ENCODE measurements around the gene XPOT. TPM values are rescaled to one million over a fixed set of nuclear protein-coding genes. Genes with fewer than 3 reads are reported as not detected.

The XPOT gene
- polyA plus RNA-seq, 1 experiment = 183 TPM

GRCh38 chr12:64497484-64497883, 93.3 kb downstream of the XPOT start:
- H3K27me3 ChIP-seq (ENCODE audit: control insufficient read depth, insufficient read depth, low read length) = no peaks in the 10 kb centered on the region
- no peak overlapping the region for H3K27ac ChIP-seq (ENCODE audit: low read depth, low read length)
- ChIA-PET POLR2A (no interaction called here), CTCF (interaction anchor here (0.7 kb wide), 1 partner anchor 201 kb away, joined by 5 read pairs; no protein-coding TSS in a partner anchor)
- no peak for DNase-seq (ENCODE audit: low read depth, low spot score)
- no peaks in the 10 kb centered on the region for H3K9me3 ChIP-seq (ENCODE audit: control insufficient read depth, insufficient read depth, low read length)
- H3K4me3 ChIP-seq (ENCODE audit: low read depth, low read length) = no peak overlapping the region
- no peak for TF ChIP-seq CTCF (IDR thresholded peaks at IDR 0.05; ENCODE audit: low read depth, low read length)

- no peaks in the 10 kb centered on the region for H3K9me3 ChIP-seq (ENCODE audit: control insufficient read depth, insufficient read depth, low read length)
- no peak for TF ChIP-seq CTCF (IDR thresholded peaks at IDR 0.05; ENCODE audit: low read depth, low read length)
- no peaks in the 10 kb centered on the region for H3K27me3 ChIP-seq (ENCODE audit: control insufficient read depth, insufficient read depth, low read length)
- DNase-seq (ENCODE audit: low read depth, low spot score) = no peak
- no peak overlapping the region for H3K4me3 ChIP-seq (ENCODE audit: low read depth, low read length)
- ChIA-PET CTCF (interaction anchor here (0.7 kb wide), 1 partner anchor 200 kb away, joined by 5 read pairs; no protein-coding TSS in a partner anchor), POLR2A (no interaction called here)
- H3K27ac ChIP-seq (ENCODE audit: low read depth, low read length) = no peak overlapping the region
Measured at GRCh38 chr12:64497903-64498302, 93.7 kb downstream of the XPOT start.

GRCh38 chr12:64500394-64500793, 96.2 kb downstream of the XPOT start:
- no peaks in the 10 kb centered on the region for H3K9me3 ChIP-seq (ENCODE audit: control insufficient read depth, insufficient read depth, low read length)
- POLR2A ChIA-PET = no interaction called here
- H3K27me3 ChIP-seq (ENCODE audit: control insufficient read depth, insufficient read depth, low read length) = no peaks in the 10 kb centered on the region
- H3K27ac ChIP-seq (ENCODE audit: low read depth, low read length) = no peak overlapping the region
- CTCF ChIA-PET = interaction anchor here (1.4 to 1.9 kb wide), 2 partner anchors 50 to 198 kb away, joined by 6 to 8 read pairs; no protein-coding TSS in a partner anchor
- no peak for TF ChIP-seq CTCF (IDR thresholded peaks at IDR 0.05; ENCODE audit: low read depth, low read length)
- no peak for DNase-seq (ENCODE audit: low read depth, low spot score)
- no peak overlapping the region for H3K4me3 ChIP-seq (ENCODE audit: low read depth, low read length)

Small RNA genes within 50 kb of the gene (small RNA-seq; reads per million reads assigned to genes)
- gene RF01210 (ENCODE audit: insufficient read length, low read depth) = not detected

Other genes with a start within 250 kb of the XPOT start
- gene KICS2, start 182.1 kb upstream of the XPOT start, polyA plus RNA-seq (2011; rRNA removed) = 2.6 and 3.3 TPM in 2 replicates
- gene C12orf56, start 13.6 kb upstream of the XPOT start, polyA plus RNA-seq (2011; rRNA removed) = 0.22 and 0.29 TPM in 2 replicates
- gene TBK1, start 47.7 kb downstream of the XPOT start, polyA plus RNA-seq (2011; rRNA removed) = 17.8 and 27.2 TPM in 2 replicates
- gene RASSF3, start 206.1 kb downstream of the XPOT start, polyA plus RNA-seq (2011; rRNA removed) = 46.7 and 49.8 TPM in 2 replicates

All from AG04450 (cell line).